H9 (cell line): ENCODE results near the gene TCF15. TPM values are rescaled to one million over a fixed set of nuclear protein-coding genes. Genes with fewer than 3 reads are reported as not detected.

Source experiments
- DNase-seq: peaks from one replicate; pipeline ENCODE4 v3.0.0-alpha.2; 2017
- H2AFZ ChIP-seq: one replicate; pipeline ENCODE4 v1.6.1; 2013; ENCODE audit warnings: mild to moderate bottlenecking, low read length, control low read depth, moderate library complexity
- H2AK5ac ChIP-seq: 2 replicates; pipeline ENCODE4 v1.6.1; 2013; ENCODE audit warnings: low read length, control low read depth, mixed read lengths; ENCODE audit not compliant: insufficient read length
- H2BK120ac ChIP-seq: one replicate; pipeline ENCODE4 v1.6.1; 2013; ENCODE audit warnings: low read depth, mild to moderate bottlenecking, low read length, control low read depth, inconsistent platforms; ENCODE audit not compliant: poor library complexity, severe bottlenecking
- H2BK12ac ChIP-seq: 2 replicates; pipeline ENCODE4 v1.6.1; 2013; ENCODE audit warnings: low read length, control low read depth, mixed read lengths, low read depth; ENCODE audit not compliant: insufficient read length
- H2BK15ac ChIP-seq: 2 replicates; pipeline ENCODE4 v1.6.1; 2013; ENCODE audit warnings: low read depth, low read length, control low read depth
- H2BK20ac ChIP-seq: one replicate; pipeline ENCODE4 v1.6.1; 2013; ENCODE audit warnings: low read depth, mild to moderate bottlenecking, low read length, control low read depth, inconsistent platforms; ENCODE audit not compliant: poor library complexity, severe bottlenecking
- H2BK5ac ChIP-seq: 2 replicates; pipeline ENCODE4 v1.6.1; 2013; ENCODE audit warnings: low read length, control low read depth, mixed read lengths; ENCODE audit not compliant: insufficient read length
- H3K14ac ChIP-seq: 2 replicates; pipeline ENCODE4 v1.6.1; 2013; ENCODE audit warnings: low read length, control low read depth; ENCODE audit not compliant: insufficient read depth
- H3K18ac ChIP-seq: 2 replicates; pipeline ENCODE4 v1.6.1; 2013; ENCODE audit warnings: low read depth, mild to moderate bottlenecking, mixed read lengths, low read length, control low read depth; ENCODE audit not compliant: insufficient read length
- H3K23ac ChIP-seq: 2 replicates; pipeline ENCODE4 v1.6.1; 2013; ENCODE audit warnings: low read length, control low read depth, mixed read lengths, low read depth; ENCODE audit not compliant: insufficient read length
- H3K23me2 ChIP-seq: 2 replicates; pipeline ENCODE4 v1.6.1; 2013; ENCODE audit warnings: low read depth, mild to moderate bottlenecking, mixed read lengths, low read length, control low read depth; ENCODE audit not compliant: insufficient read length, poor library complexity, severe bottlenecking
- H3K27ac ChIP-seq: 2 replicates; pipeline ENCODE4 v1.5.1; 2013; ENCODE audit warnings: low read length, control low read depth, mixed read lengths, low read depth; ENCODE audit not compliant: insufficient read length
- H3K27me3 ChIP-seq: 2 replicates; pipeline ENCODE4 v1.6.1; 2013; ENCODE audit warnings: low read length, control low read depth, inconsistent platforms; ENCODE audit not compliant: insufficient read depth
- H3K4ac ChIP-seq: 2 replicates; pipeline ENCODE4 v1.6.1; 2013; ENCODE audit warnings: low read depth, mild to moderate bottlenecking, control low read depth, inconsistent platforms, low read length, moderate library complexity
- H3K4me1 ChIP-seq: 2 replicates; pipeline ENCODE4 v1.6.1; 2013; ENCODE audit warnings: low read length, control low read depth, inconsistent platforms; ENCODE audit not compliant: insufficient read depth
- H3K4me2 ChIP-seq: 2 replicates; pipeline ENCODE4 v1.6.1; 2013; ENCODE audit warnings: low read length, control low read depth, mixed read lengths; ENCODE audit not compliant: insufficient read length, insufficient read depth
- H3K56ac ChIP-seq: 2 replicates; pipeline ENCODE4 v1.6.1; 2013; ENCODE audit warnings: low read depth, mild to moderate bottlenecking, mixed read lengths, low read length, control low read depth; ENCODE audit not compliant: insufficient read length
- H3K79me1 ChIP-seq: 2 replicates; pipeline ENCODE4 v1.6.1; 2013; ENCODE audit warnings: low read depth, mild to moderate bottlenecking, moderate library complexity, low read length, control low read depth, inconsistent platforms; ENCODE audit not compliant: insufficient read depth, poor library complexity, severe bottlenecking
- H3K79me2 ChIP-seq: 2 replicates; pipeline ENCODE4 v1.6.1; 2013; ENCODE audit warnings: low read length, control low read depth, inconsistent platforms; ENCODE audit not compliant: insufficient read depth
- H3K9ac ChIP-seq: 2 replicates; pipeline ENCODE4 v1.6.1; 2013; ENCODE audit warnings: low read length, control low read depth, mixed read lengths; ENCODE audit not compliant: insufficient read length; ENCODE audit errors: extremely low read depth
- H3K9me3 ChIP-seq: one replicate; pipeline ENCODE4 v1.6.1; 2013; ENCODE audit warnings: low read depth, low read length, inconsistent platforms; ENCODE audit not compliant: control insufficient read depth
- H3T11ph ChIP-seq: one replicate; pipeline ENCODE4 v1.6.1; 2013; ENCODE audit warnings: mild to moderate bottlenecking, low read length, control low read depth, inconsistent platforms
- H4K20me1 ChIP-seq: one replicate; pipeline ENCODE4 v1.6.1; 2013; ENCODE audit not compliant: control insufficient read depth, insufficient read length, insufficient read depth
- H4K5ac ChIP-seq: 2 replicates; pipeline ENCODE4 v1.6.1; 2013; ENCODE audit warnings: low read depth, mild to moderate bottlenecking, mixed read lengths, low read length, control low read depth; ENCODE audit not compliant: insufficient read length
- H4K8ac ChIP-seq: replicated peaks from 2 replicates; pipeline ENCODE4 v1.6.1; 2013; ENCODE audit warnings: low read length, control low read depth, mixed read lengths, low read depth; ENCODE audit not compliant: insufficient read length
- H4K91ac ChIP-seq: 2 replicates; pipeline ENCODE4 v1.6.1; 2013; ENCODE audit warnings: low read depth, mild to moderate bottlenecking, moderate library complexity, mixed read lengths, low read length, control low read depth; ENCODE audit not compliant: insufficient read length
- H3K27ac Mint-ChIP-seq, 3 experiments: 2 replicates in 2 of 3; 3 replicates in 1 of 3; pipeline ENCODE4 v1.8.0; 2020 to 2021; ENCODE audit warnings: mixed read lengths in 3 of 3, mild to moderate bottlenecking in 1 of 3, moderate library complexity in 1 of 3
- H3K27me3 Mint-ChIP-seq: 2 replicates; pipeline ENCODE4 v1.8.0; 2021; ENCODE audit warnings: low read depth, mild to moderate bottlenecking, moderate library complexity, mixed read lengths
- H3K36me3 Mint-ChIP-seq, 3 experiments: 2 replicates in 2 of 3; 3 replicates in 1 of 3; pipeline ENCODE4 v1.8.0; 2020 to 2021; ENCODE audit warnings: low read depth in 3 of 3, mixed read lengths in 3 of 3; ENCODE audit not compliant: insufficient read depth in 1 of 3
- H3K4me1 Mint-ChIP-seq, 2 experiments: 2 replicates each; pipeline ENCODE4 v1.8.0; 2020; ENCODE audit warnings: mixed read lengths in 2 of 2
- H3K4me3 Mint-ChIP-seq, 2 experiments: 2 replicates in 1 of 2; 3 replicates in 1 of 2; pipeline ENCODE4 v1.8.0; 2020 to 2021; ENCODE audit warnings: mild to moderate bottlenecking in 2 of 2, mixed read lengths in 2 of 2, moderate library complexity in 1 of 2
- H3K9me3 Mint-ChIP-seq, 2 experiments: 2 replicates in 1 of 2; 3 replicates in 1 of 2; pipeline ENCODE4 v1.8.0; 2020; ENCODE audit warnings: mild to moderate bottlenecking in 2 of 2, mixed read lengths in 2 of 2, moderate library complexity in 1 of 2
- WGBS: extraction: QIAGEN DNeasy Blood & Tissue Kit; methylation state at CpG from one replicate; pipeline ENCODE4 v1.1.7; 2013; ENCODE audit warnings: missing lambda C conversion rate, low lambda C conversion rate, mixed read lengths; ENCODE audit not compliant: insufficient read length; ENCODE audit errors: extremely low coverage; 5-methylcytosine and 5-hydroxymethylcytosine counted together
- total RNA-seq: library from RNA; stranded (reverse); gene quantifications from 2 replicates; pipeline ENCODE4 v1.2.1, GENCODE V29; 2021
- TF ChIP-seq, protein P1 (sequence below): fragments of 200-600 bp; sonication (generic); conservative IDR thresholded peaks from 3 replicates; pipeline ENCODE4 v1.8.0; 2021; ENCODE audit warnings: antibody characterized with exemption, mild to moderate bottlenecking

TCF15 gene
- total RNA-seq, 1 experiment from 2014 or later, result 2.0 TPM

DNA sequence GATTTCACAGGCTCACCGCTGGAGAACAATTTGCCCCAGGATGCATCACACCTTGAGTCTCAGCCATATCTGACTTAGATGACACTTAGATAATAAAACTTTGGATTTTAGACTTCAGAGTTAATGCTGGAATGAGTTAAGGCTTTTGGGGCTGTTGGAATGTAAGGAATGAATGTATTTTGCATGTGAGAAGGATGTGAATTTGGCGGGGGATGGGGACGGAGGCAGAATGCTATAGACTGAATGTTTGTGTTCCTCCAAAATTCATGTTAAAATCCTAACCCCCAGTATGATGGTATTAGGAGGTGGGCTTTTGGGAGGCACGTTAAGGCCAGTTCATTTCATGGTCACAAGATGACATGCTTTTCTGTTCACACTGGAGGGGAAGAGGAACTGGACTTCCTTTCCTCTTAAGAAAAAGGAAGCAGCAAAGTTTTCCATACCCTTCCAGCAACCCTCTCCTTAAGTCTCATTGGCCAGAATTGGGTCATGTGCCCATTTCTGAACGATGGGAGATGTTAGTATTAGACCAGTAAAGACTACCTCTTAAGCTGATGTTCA, 48.7 kb upstream of the TCF15 start:
- peaks cover 13% of the 10 kb centered on the region for H3K27me3 Mint-ChIP-seq
- Histone ChIP-seq H3K23me2 (no peaks in the 10 kb centered on the region), H3K4me1 (peaks cover 27% of the 10 kb centered on the region; the same call in 1 of the 2 replicates), H2BK5ac (peak overlapping the region; percentile 46), H2BK120ac (peak overlapping the region; percentile 69), H3K9me3 (no peaks in the 10 kb centered on the region), H2BK20ac (peak overlapping the region; percentile 85), H3K79me1 (no peaks in the 10 kb centered on the region), H3K79me2 (no peaks in the 10 kb centered on the region), H2AFZ (no peak overlapping the region), H3K27ac (peak overlapping the region; percentile 79), H4K20me1 (no peaks in the 10 kb centered on the region), H3K9ac (no peak overlapping the region), H4K5ac (peak overlapping the region; percentile 66), H2BK15ac (no peak overlapping the region), H4K91ac (no peak overlapping the region), H3K14ac (no peak overlapping the region; the same call in 1 of the 2 replicates), H2BK12ac (peak overlapping the region; percentile 83), H2AK5ac (peak overlapping the region; percentile 56), H3K4ac (no peak overlapping the region), H3K4me2 (peak overlapping the region; percentile 63), H3K18ac (peak overlapping the region; percentile 87), H3K23ac (no peak overlapping the region), H3K27me3 (no peaks in the 10 kb centered on the region), H4K8ac (no peak overlapping the region), H3K56ac (no peak overlapping the region), H3T11ph (peak overlapping the region; percentile 56)
- peak overlapping the region in 1 of 2 experiments; percentile 64; a peak in 4 of 5 replicates for H3K4me3 Mint-ChIP-seq
- peaks cover 74 to 80% of the 10 kb centered on the region in 2 experiments for H3K4me1 Mint-ChIP-seq
- no CpG with 5 or more reads among the region's 5 CpGs for WGBS
- DNase-seq, result no peak
- no peaks in the 10 kb centered on the region; a peak in 1 of 5 replicates for H3K9me3 Mint-ChIP-seq
- no peaks in the 10 kb centered on the region; a peak in 1 of 7 replicates for H3K36me3 Mint-ChIP-seq
- peak overlapping the region; percentile 50 to 93 (median 91); a peak in 6 of 7 replicates for H3K27ac Mint-ChIP-seq
- TF ChIP-seq, protein P1, sequence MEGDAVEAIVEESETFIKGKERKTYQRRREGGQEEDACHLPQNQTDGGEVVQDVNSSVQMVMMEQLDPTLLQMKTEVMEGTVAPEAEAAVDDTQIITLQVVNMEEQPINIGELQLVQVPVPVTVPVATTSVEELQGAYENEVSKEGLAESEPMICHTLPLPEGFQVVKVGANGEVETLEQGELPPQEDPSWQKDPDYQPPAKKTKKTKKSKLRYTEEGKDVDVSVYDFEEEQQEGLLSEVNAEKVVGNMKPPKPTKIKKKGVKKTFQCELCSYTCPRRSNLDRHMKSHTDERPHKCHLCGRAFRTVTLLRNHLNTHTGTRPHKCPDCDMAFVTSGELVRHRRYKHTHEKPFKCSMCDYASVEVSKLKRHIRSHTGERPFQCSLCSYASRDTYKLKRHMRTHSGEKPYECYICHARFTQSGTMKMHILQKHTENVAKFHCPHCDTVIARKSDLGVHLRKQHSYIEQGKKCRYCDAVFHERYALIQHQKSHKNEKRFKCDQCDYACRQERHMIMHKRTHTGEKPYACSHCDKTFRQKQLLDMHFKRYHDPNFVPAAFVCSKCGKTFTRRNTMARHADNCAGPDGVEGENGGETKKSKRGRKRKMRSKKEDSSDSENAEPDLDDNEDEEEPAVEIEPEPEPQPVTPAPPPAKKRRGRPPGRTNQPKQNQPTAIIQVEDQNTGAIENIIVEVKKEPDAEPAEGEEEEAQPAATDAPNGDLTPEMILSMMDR, result no peak
